Limb (tissue), 2 donors: ENCODE data around the gene GOLGA6L10.
"Not testable (repeated sequence)": the region's sequence is repeated elsewhere in the genome, so short reads cannot be mapped to it uniquely, and the experiment has no call there.

Experiments
- DNase-seq, 2 donors: peaks; one replicate each; pipeline ENCODE4 v3.0.0-alpha.2; 2016; ENCODE audit errors: extremely low spot score in 2 of 2

The GOLGA6L10 gene, protein sequence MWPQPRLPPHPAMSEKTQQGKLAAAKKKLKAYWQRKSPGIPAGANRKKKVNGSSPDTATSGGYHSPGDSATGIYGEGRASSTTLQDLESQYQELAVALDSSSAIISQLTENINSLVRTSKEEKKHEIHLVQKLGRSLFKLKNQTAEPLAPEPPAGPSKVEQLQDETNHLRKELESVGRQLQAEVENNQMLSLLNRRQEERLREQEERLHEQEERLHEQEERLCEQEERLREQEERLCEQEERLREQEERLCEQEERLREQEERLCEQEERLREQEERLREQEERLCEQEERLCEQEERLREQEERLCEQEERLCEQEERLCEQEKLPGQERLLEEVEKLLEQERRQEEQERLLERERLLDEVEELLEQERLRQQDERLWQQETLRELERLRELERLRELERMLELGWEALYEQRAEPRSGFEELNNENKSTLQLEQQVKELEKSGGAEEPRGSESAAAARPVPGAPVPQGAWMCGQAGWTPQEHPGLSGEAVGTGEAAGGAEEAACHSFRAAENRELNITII

DNA sequence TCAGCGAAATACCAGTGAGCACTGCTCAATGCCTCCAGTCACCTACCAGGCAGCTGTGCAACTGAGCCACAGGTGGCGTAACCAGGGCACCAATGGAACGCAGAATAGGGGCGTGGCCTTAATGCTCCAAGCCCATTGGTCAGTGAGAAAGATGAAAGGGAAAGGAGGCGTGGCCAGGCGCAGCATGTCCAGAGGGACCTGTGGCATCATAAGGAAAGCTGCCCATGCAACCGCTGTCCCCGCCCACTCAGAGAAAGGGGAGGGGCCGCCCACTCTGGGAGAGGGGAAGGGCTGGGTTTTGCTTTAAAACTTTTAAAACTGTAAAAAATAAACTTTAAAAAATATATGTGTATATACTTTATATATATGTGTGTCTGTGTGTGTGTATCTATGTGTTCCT lies at the start of gene GOLGA6L10:
Gene GOLGA6L10, minus strand, starts transcription at position 101 of the 400 bp plus-strand sequence. Its CDS starts 100 bp downstream, at position 1.
- DNase-seq = not testable (repeated sequence)

DNA sequence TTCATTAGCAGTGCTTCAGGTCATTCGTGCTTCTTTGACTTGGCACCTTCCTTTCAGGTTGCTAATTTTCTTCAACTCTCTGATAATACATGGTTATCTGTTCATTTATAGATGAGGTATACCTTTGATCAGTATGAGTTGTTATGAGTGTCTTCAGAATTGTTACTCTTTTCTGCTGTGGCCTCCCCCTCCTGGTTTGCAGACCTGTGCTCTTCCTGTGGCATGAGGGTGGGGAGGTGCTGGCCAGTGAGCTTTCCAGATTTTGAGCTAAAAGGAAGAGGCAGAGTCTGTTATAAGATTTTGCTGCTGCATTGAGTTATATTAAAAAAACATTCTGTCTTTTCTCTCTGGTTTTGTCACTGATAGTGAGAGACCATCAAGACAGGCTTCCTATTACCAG lies 49.5 kb upstream of the GOLGA6L10 start:
- no peak for DNase-seq

DNA sequence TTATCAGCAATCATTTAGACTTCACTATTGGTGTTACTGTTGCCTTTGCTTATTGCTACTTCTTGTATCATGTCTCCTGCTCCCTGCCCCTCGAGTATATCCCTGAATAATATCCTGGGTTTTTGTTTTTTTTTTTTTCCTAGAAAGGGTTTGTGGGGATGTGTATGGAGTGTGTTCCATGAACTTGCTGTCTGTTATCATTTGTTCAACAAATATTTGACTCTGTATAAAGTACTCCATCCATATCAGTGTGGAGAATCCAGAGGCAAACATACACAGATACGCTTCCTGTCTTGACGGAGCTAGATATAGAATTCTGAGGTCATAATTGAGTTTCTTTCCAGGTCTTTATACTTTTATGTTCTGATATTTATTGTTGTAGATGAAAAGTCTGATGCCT lies 48.5 kb upstream of the GOLGA6L10 start:
- DNase-seq = no peak

DNA sequence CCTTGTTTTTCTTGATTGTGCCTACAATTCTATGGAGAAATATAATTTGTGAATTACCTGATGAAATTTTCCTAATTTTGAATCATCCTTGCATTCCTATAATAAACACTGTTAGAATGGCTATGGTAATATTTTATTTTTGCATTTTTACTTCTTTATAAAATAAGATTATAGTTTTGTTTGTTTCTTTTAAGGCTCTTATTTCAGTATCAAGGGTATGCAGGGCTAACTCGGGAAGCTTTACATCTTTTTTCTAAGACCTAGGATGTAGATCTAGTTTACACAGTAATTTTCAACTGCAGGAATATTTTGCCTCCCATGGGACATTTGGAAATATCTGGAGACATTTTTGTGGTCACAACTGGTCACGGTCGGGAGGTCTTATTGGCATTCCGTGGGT lies 46.5 kb upstream of the GOLGA6L10 start:
- DNase-seq = not testable (repeated sequence)

DNA sequence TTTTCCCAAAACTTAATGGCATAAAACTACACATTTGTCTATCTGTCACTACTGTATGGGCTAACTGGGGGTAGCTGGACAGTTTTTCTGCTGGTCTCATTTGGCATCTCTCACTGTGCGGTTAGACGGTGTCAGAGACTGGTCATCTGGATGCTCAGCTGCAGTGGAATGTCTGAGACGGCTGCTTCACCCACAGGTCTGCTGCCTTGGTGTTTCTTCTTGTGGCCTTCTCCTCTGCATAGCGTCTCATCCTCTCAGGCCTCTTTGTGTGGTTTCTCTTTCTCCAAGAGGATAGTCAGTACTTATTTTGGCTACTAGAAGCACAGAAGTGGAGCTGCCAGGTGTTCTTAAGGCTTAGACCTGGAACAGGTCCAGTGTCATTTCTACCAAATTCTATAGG lies 44.4 kb upstream of the GOLGA6L10 start:
- DNase-seq = no peak

DNA sequence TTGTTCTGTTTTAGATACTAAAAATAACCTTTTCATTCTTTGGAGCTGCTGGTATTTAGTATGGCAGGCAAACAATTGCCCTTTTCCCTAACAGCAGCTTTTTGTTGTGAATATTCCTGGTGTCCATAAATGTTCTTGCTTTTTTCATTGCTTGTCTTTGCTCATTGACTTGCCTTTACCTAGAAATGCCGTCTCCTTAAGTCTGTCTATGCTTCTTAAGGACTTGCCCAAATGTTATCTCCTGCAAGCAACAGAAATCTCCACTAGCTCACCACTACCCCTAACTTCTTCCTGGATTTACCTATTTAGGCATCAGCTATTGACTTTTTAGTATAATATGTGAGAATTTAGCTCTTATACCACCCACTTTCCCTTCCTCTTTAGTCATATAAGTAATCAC lies 42.8 kb upstream of the GOLGA6L10 start:
- DNase-seq = not testable (repeated sequence)

DNA sequence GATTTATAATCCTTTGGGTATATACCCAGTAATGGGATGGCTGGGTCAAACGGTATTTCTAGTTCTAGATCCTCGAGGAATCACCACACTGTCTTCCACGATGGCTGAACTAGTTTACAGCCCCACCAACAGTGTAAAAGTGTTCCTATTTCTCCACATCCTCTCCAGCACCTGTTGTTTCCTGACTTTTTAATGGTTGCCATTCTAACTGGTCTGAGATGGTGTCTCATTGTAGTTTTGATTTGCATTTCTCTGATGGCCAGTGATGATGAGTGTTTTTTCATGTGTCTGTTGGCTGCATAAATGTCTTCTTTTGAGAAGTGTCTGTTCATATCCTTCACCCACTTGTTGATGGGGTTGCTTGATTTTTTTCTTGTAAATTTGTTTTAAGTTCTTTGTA lies 40.9 kb upstream of the GOLGA6L10 start:
- not testable (repeated sequence) for DNase-seq

DNA sequence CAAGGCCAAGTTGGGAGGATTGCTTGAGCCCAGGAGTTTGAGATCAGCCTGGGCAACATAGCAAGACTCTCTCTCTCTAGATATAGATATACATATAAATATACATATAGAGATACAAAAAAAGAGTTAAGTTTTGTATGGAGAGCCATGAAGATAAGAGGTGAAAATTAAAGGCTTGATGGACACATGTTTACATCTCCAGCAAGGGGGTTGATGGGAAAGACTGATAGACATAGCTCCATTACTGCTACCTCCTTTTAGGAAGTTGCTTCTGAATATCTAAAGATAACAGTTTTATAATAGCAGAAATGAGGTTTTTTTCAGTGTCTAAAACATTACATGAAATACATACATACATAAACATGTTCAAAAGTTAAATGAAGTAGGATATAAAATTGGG lies 37.9 kb upstream of the GOLGA6L10 start:
- DNase-seq = not testable (repeated sequence)

DNA sequence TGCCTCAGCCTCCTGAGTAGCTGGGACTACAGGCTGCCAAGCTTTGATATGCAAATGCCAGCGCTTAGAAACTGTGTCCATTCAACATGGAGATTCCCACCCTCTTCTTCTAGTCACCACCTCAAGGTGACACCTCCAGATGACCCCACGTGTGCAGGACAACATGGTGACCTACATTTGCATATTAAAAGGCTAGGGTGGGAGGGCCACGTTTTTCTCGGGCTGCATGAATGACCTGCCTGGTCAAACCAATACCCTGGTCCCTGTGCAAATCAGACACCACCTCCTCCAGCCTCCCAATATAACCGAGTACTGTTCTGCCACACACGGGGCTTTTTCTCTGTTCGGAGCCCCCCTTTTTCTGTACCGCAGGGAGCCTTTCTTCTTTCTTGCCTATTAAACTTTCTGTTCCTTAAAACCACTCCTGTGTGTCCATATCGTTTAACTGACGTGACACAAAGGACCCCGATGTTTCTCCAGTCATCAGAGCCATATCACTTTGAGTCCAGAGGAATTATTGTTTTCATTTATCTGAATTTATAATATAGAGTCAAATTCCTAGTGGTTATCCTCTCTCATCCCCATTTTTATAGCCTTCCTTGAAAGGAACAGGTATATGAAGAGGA lies 32.2 kb upstream of the GOLGA6L10 start:
- not testable (repeated sequence) for DNase-seq

DNA sequence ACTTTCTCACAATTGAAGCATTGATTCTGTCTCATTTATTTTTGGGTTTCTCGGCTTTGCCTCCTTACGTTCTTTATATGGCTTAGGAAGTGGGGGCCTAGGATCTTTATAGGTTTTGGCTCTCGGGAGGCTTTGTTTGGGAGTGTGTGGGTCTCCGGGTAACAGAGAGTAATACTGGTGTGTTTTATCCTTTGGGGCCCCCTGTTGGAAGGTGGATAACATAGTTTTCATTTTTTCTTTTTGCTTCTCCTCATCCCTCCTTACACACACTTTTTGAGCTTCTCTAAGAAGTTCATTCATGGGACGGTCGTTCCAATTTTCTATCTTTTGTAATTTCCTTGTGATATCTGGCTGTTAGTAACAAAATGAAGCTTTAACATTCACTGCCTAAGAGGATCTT lies 30.3 kb upstream of the GOLGA6L10 start:
- not testable (repeated sequence) for DNase-seq

DNA sequence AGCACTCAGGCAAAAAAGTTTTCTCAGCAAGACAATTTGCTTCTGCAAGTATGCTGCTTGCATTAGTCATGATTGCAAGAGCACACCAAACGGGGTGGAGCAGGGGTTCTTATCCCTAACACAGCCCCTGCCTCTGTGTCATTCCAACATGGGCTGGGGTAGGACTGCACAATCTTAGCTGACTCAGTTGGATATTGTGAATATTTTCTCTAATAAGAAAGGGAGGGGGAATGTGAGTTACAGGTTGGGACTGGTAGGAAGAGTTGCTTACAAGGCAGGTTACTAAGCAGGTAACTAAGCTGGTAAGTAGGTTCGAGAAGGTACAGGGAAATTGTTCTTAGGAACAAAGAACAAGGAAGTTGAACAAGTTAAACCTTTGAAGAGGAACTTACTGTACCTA lies 24.4 kb upstream of the GOLGA6L10 start:
- not testable (repeated sequence) for DNase-seq

DNA sequence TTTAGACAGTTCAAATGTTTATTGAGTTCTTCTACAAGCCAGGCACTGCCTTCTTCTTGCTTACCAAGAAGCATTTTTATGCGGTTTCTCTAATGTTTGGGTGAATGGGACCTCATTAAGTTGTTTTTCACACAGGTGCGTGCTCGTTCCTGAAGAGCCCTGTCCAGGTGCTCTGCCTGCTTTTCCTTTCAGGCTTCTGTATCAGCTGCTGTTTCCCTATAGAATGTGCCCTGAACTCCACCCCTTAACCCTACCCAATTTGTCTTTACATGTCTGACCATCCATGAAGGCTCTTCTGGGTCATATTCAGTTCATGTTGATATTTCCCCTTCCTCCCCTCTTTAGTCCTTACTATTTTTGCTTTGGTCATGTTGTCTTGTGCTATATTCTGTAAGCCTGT lies 22.4 kb upstream of the GOLGA6L10 start:
- no peak for DNase-seq

DNA sequence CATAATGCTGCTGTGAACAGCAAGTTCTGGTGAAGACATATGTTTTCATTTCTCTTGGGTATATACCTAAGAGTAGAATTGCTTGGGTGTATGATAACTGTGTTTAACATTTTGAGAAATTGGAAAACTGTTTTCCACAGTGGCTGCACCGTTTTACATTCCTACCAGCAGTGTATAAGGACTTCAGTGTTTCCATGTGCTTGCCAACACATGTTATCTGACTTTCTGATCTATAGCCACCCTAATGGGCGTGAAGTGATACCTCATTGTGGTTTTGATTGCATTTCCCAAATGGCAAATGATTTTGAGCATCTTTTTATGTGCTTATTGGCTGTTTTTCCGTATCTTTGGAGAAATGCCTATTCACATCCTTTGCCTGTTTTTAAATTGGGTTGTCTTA lies 18.5 kb upstream of the GOLGA6L10 start:
- DNase-seq = not testable (repeated sequence)

DNA sequence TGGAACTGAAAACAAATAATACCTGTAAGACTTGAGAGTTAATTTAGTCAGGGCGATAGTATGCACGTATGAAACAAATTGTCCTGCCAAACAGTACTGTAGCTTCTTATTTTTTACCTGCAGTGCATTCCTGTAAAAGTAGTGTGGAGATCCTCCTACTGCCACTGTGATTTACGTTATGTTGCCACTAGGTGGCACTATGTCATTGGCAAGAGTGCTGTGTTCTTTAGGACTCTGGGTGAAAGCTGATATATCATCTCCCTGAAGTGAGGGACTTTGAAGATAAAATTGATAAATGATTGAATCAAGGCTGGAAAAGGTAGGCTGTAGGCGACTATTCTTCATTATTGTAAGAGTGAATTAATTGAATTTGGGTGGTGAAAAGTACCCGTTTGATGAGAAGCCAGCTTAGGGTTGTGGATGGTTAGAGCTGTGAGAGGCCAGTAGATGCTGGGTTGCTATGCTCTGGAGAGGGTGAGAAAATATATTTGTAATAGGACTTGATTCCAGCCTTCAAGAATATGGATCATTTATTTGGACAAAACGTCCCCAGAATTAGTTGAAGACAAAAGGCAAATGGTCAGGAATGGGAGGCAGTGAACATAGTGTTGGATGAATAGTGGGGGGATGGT lies 16.5 kb upstream of the GOLGA6L10 start:
- DNase-seq = not testable (repeated sequence)

DNA sequence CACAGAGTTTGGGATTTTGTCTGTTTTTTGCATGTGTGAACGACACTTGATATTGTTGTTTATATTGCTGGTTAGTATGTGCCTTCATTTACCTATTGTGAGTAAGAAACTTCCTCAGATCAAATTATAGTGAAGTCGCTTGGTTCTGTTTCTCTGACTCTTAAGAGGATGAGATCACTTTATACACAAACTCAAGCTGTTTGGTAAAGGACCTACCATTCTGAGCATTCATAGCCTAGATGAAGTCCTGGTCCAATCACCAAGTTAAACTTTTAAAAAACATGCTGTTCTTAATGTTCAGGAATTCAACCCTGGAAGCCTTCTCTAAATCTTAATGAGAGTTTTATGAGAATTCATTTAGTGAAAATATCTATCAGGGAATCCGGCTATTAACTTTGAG lies 15.3 kb upstream of the GOLGA6L10 start:
- DNase-seq = not testable (repeated sequence)

DNA sequence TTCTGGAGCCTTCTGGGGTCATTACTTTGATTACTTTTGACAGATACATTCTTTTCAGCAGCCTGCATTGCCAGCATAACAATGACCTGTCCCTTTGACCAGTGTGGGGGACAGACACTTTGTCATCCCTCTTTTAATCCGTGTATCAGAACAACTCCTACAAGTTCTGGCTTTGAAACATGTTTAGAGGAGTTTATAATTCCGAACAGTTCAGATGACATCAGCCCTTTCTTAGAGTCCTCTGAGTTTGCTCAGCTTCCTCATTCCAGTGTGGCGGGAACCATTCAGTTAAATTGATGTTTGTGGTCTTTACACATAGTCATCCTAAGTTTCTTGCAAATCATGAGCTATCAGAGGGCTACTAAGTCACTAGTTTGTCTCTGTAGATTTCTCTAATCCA lies 13.5 kb upstream of the GOLGA6L10 start:
- not testable (repeated sequence) for DNase-seq

DNA sequence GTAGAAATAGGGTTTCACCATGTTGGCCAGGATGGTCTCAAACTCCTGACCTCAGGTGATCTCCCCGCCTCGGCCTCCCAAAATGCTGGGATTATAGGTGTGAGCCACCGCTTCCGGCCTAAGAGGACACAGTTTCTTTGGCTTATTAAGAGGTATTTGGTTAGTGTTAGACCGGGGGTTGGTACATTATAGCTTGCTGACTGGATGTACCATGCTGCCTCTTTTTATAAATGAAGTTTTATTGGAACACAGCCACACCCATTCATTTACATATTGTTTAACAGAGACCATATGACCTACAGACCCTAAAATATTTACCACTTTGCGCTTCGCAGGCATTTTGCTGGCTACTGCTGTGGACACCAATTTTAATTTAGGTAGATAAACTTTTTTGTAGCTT lies 11.3 kb upstream of the GOLGA6L10 start:
- not testable (repeated sequence) for DNase-seq

DNA sequence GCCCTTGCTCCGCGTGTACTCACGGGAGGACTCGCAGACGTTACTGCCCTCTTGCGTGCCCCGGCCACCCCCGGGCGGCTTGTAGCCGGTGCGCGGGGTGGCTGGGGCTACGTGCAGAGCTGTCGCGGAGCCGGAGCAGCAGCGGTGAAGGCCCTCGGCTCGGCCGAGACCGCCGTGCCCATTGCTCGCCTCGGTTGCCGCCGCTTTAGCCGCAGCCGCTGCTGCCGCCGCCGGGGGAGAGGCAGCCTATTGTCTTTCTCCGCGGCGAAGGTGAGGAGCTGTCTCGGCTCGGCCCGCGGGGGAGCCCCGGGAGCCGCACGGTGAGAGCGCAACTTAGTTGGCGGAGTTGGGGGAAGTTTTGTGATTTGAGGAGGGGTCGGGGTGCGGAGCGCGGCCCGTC lies 5.8 kb upstream of the GOLGA6L10 start:
- not testable (repeated sequence) for DNase-seq

DNA sequence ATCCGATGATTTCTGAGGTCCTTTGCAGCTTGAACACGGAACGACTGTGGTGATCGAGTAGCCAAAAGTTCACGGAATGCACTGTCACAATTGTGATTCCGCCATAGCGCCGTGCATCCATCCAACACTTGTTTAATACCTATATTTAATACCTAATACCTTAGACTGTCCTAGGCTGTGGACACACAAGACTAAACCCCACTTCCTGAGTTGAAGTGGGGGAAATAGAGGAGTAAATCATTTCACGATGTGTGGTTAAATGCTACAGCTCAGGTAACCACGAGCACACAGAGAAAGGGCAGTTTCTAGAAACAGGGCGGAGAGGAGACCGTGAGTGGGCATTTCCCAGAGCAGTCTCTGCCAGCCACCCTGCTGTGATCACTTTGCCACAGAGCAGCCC lies 5.3 kb upstream of the GOLGA6L10 start:
- DNase-seq = not testable (repeated sequence)

DNA sequence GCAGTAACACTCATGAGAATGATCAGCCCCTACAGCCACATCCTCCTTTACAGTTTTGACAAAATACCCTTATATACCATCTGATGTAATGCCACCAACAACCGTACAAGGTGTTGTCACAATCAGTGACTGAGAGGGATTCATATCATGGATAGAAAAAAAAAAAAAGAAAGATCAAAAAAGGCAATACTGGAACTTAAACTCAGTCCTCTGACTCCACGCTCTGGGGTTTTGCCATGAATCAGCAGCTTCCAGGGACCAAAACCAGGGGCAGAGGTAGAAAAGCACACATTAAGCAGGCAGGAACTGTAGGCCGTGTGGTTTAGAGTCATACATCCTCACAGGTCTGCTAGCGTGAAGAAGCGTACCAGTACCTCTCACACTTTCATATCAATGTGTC lies 1.6 kb downstream of the GOLGA6L10 start:
- not testable (repeated sequence) for DNase-seq

DNA sequence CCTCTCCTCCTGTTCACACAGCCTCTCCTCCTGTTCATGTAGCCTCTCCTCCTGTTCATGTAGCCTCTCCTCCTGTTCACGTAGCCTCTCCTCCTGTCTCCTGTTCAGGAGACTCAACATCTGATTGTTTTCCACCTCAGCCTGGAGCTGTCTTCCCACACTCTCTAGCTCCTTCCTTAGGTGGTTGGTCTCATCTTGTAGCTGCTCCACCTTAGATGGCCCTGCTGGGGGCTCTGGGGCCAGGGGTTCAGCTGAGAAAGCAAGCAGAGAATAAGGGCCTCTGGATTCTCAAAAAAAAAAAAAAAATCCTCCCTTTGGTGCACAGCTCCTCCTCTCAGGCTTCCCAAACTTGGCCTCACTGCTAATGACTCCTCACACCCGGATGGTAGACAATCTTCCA lies 4.1 kb downstream of the GOLGA6L10 start:
- DNase-seq = not testable (repeated sequence)

DNA sequence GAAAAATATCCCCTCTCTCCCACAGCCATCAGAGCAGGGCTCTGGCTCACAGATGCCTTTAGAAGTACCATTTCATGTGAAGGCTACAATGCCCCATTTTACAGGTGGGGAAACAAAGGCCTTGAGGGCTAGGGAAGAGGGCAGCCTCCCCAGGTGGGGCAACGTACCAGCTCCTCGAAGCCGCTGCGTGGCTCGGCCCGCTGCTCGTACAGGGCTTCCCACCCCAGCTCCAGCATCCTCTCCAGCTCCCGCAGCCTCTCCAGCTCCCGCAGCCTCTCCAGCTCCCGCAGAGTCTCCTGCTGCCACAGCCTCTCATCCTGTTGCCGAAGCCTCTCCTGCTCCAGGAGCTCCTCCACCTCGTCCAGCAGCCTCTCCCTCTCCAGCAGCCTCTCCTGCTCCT lies 4.9 kb downstream of the GOLGA6L10 start:
- DNase-seq = not testable (repeated sequence)
